Smooth muscle cell (in vitro differentiated cells): ENCODE data around the gene SLC10A7. TPM values are rescaled to one million over a fixed set of nuclear protein-coding genes. Genes with fewer than 3 reads are reported as not detected.

ENCODE experiments used
- DNase-seq: peaks from one replicate; lab custom pipeline; 2025; ENCODE audit not compliant: unreplicated experiment; lab: John Stamatoyannopoulos, UW
- H2AFZ ChIP-seq: fragments of 200-600 bp; sonication (generic); 2 replicates; pipeline ENCODE4 v1.6.0; 2016; ENCODE audit warnings: antibody characterized with exemption, low read depth, mild to moderate bottlenecking
- H3F3A ChIP-seq: fragments of 200-600 bp; sonication (generic); 2 replicates; pipeline ENCODE4 v1.6.0; 2017; ENCODE audit warnings: antibody characterized with exemption, low read depth
- H3K27ac ChIP-seq: fragments of 200-600 bp; sonication (generic); 2 replicates; pipeline ENCODE4 v1.5.1; 2016; ENCODE audit warnings: low read depth, mild to moderate bottlenecking
- H3K27me3 ChIP-seq: fragments of 200-600 bp; sonication (generic); 2 replicates; pipeline ENCODE4 v1.6.1; 2016; ENCODE audit warnings: low read depth, mild to moderate bottlenecking
- H3K36me3 ChIP-seq: fragments of 200-600 bp; sonication (generic); 2 replicates; pipeline ENCODE4 v1.5.1; 2016; ENCODE audit warnings: low read depth
- H3K4me1 ChIP-seq: fragments of 200-600 bp; sonication (generic); 2 replicates; pipeline ENCODE4 v1.5.1; 2016; ENCODE audit warnings: low read depth
- H3K4me2 ChIP-seq: fragments of 200-600 bp; sonication (generic); 2 replicates; pipeline ENCODE4 v1.6.0; 2016; ENCODE audit warnings: mild to moderate bottlenecking
- H3K4me3 ChIP-seq: fragments of 200-600 bp; sonication (generic); 2 replicates; pipeline ENCODE4 v1.5.1; 2016; ENCODE audit warnings: mild to moderate bottlenecking
- H3K79me2 ChIP-seq: fragments of 200-600 bp; sonication (generic); 2 replicates; pipeline ENCODE4 v1.6.0; 2016; ENCODE audit warnings: low read depth, mild to moderate bottlenecking
- H3K9ac ChIP-seq: fragments of 200-600 bp; sonication (generic); 2 replicates; pipeline ENCODE4 v1.6.0; 2016; ENCODE audit warnings: low read depth
- H3K9me3 ChIP-seq: fragments of 200-600 bp; sonication (generic); replicated peaks from 2 replicates; pipeline ENCODE4 v1.5.1; 2016; ENCODE audit warnings: low read depth
- H4K20me1 ChIP-seq: fragments of 200-600 bp; sonication (generic); 2 replicates; pipeline ENCODE4 v1.6.0; 2016; ENCODE audit warnings: low read depth
- CTCF ChIP-seq: fragments of 200-600 bp; sonication (generic); IDR thresholded peaks from 2 replicates; pipeline ENCODE4 v1.5.1; 2017; ENCODE audit warnings: borderline replicate concordance, mild to moderate bottlenecking, antibody characterized with exemption; ENCODE audit not compliant: insufficient read depth, poor library complexity, severe bottlenecking
- WGBS: methylation state at CpG from one replicate; pipeline ENCODE4 v1.1.7; 2016; ENCODE audit warnings: low lambda C conversion rate; 5-methylcytosine and 5-hydroxymethylcytosine counted together
- polyA plus RNA-seq: library from polyadenylated mRNA; unstranded; fragments of >200 nt; fragmentation: Nextera tagmentation; extraction: Ambion mirVana; gene quantifications from 2 replicates; pipeline ENCODE4 v1.2.1, GENCODE V29; 2016
- total RNA-seq: library from RNA; depleted of rRNA; stranded (reverse); fragments of >200 nt; gene quantifications from 2 replicates; pipeline ENCODE4 v1.2.3, GENCODE V29; 2014

Gene SLC10A7
- total and polyA plus RNA-seq, 2 experiments from 2014 or later: 10.3 to 24.8 TPM

- Histone ChIP-seq H3K4me2 (no peak overlapping the region), H3F3A (no peaks in the 10 kb centered on the region), H3K79me2 (no peaks in the 10 kb centered on the region), H3K4me3 (no peak overlapping the region), H4K20me1 (no peaks in the 10 kb centered on the region), H3K27me3 (no peaks in the 10 kb centered on the region), H3K27ac (no peak overlapping the region), H2AFZ (no peak overlapping the region), H3K9ac (no peak overlapping the region), H3K4me1 (no peaks in the 10 kb centered on the region), H3K36me3 (no peaks in the 10 kb centered on the region), H3K9me3 (no peaks in the 10 kb centered on the region)
- no peak for TF ChIP-seq CTCF
- WGBS: 97% methylated on average over 4 of the region's 4 CpGs
- no peak for DNase-seq
These were observed 261.2 kb downstream of the SLC10A7 start for GRCh38 chr4:146260521-146260920.

GRCh38 chr4:146257511-146257910 lies 264.2 kb downstream of the SLC10A7 start:
- WGBS: 78% methylated on average over 1 of the region's 1 CpG
- H4K20me1 ChIP-seq: no peaks in the 10 kb centered on the region
- no peaks in the 10 kb centered on the region for H3K9me3 ChIP-seq
- H3F3A ChIP-seq: no peaks in the 10 kb centered on the region
- no peaks in the 10 kb centered on the region for H3K36me3 ChIP-seq
- H3K4me2 ChIP-seq: no peak overlapping the region
- H3K27me3 ChIP-seq: no peaks in the 10 kb centered on the region
- H3K9ac ChIP-seq: no peak overlapping the region
- no peak for DNase-seq
- no peak overlapping the region for H3K27ac ChIP-seq
- H3K4me3 ChIP-seq: no peak overlapping the region
- no peaks in the 10 kb centered on the region for H3K4me1 ChIP-seq
- H2AFZ ChIP-seq: no peak overlapping the region
- TF ChIP-seq CTCF: no peak
- no peaks in the 10 kb centered on the region for H3K79me2 ChIP-seq

- DNase-seq: no peak
- no peak overlapping the region for H2AFZ ChIP-seq
- no peak overlapping the region for H3K4me3 ChIP-seq
- no peaks in the 10 kb centered on the region for H3K4me1 ChIP-seq
- no peak overlapping the region for H3K9ac ChIP-seq
- TF ChIP-seq CTCF: no peak
- H3K79me2 ChIP-seq: no peaks in the 10 kb centered on the region
- H3K36me3 ChIP-seq: no peaks in the 10 kb centered on the region
- H3K27ac ChIP-seq: no peak overlapping the region
- 86% methylated on average over 1 of the region's 1 CpG for WGBS
- H3K4me2 ChIP-seq: no peak overlapping the region
- H3K9me3 ChIP-seq: no peaks in the 10 kb centered on the region
- no peaks in the 10 kb centered on the region for H4K20me1 ChIP-seq
- H3K27me3 ChIP-seq: no peaks in the 10 kb centered on the region
- H3F3A ChIP-seq: no peaks in the 10 kb centered on the region
These were observed 265.4 kb downstream of the SLC10A7 start for GRCh38 chr4:146256328-146256727.

- no peaks in the 10 kb centered on the region for H3K36me3 ChIP-seq
- H3K4me3 ChIP-seq: no peak overlapping the region
- no peaks in the 10 kb centered on the region for H3F3A ChIP-seq
- no peaks in the 10 kb centered on the region for H3K4me1 ChIP-seq
- H3K27ac ChIP-seq: no peak overlapping the region
- no peaks in the 10 kb centered on the region for H3K9me3 ChIP-seq
- no peak for TF ChIP-seq CTCF
- H2AFZ ChIP-seq: no peak overlapping the region
- H3K79me2 ChIP-seq: no peaks in the 10 kb centered on the region
- 60% methylated on average over 3 of the region's 3 CpGs for WGBS
- H3K9ac ChIP-seq: no peak overlapping the region
- H3K4me2 ChIP-seq: no peak overlapping the region
- no peak for DNase-seq
- H3K27me3 ChIP-seq: no peaks in the 10 kb centered on the region
- no peaks in the 10 kb centered on the region for H4K20me1 ChIP-seq
These were observed 265.9 kb downstream of the SLC10A7 start for GRCh38 chr4:146255874-146256273.
